ENCODE measurements around the gene PPP2R5C. TPM values are rescaled to one million over a fixed set of nuclear protein-coding genes. Genes with fewer than 3 reads are reported as not detected.

The PPP2R5C gene
- total RNA-seq, 2 experiments from 2014 or later, result 232 to 281 TPM

DNA sequence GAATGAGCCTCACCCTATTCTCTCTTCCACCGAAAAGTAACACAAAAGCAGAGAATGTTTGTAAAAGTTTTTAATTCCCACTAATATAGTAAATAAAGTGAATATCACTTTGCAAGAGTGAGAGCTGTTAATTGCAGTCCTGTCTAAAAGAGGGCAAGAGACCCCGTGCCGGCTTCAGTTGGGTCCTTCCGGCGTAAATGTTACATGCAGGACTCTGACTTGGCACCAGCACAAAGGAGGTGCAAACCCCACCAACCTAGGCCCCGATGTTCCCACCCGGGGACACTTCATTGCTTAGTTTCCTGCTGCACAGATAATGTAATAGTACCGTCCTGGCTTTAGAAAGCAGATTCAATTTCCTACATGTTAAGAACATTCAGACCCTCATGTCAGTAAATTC lies 136.9 kb downstream of the PPP2R5C start:
- intact Hi-C loops (cut with DNase I, micrococcal nuclease), result no loop called here
- Mint-ChIP-seq H3K36me3 (ENCODE audit: low read depth) (peaks cover 56% of the 10 kb centered on the region), H3K4me1 (no peaks in the 10 kb centered on the region), H3K27me3 (no peaks in the 10 kb centered on the region), H3K27ac (no peak overlapping the region), H3K4me3 (no peak overlapping the region), H3K9me3 (ENCODE audit: low read depth) (no peaks in the 10 kb centered on the region)
- POLR2A ChIA-PET, result no interaction called here
- DNase-seq (no peak), ATAC-seq (no peak)
- CTCF ChIA-PET, result interaction anchor here (1.0 kb wide), 1 partner anchor 18 kb away, joined by 3 read pairs; no protein-coding TSS in a partner anchor

DNA sequence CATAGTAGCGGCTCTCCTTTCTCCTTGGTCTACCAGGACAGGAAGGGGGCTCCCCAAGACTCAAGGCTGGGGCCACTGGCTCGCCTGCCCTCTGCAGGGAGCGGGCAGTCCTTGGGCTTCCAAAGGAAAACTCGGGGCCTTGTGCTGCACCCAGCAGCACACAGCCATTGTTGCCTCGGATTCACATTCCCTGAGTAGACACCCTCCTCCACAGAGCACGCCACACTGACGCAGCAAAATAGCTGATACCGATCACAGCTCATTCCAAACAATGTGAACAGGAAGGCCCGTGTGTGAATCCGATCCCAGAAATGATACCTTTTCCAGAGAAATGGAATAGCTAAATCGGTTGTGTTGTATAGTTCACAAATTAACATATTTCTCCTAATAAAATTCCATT lies 137.8 kb downstream of the PPP2R5C start:
- Mint-ChIP-seq H3K4me1 (no peaks in the 10 kb centered on the region), H3K27me3 (no peaks in the 10 kb centered on the region), H3K36me3 (ENCODE audit: low read depth) (peaks cover 54% of the 10 kb centered on the region), H3K4me3 (no peak overlapping the region), H3K27ac (no peak overlapping the region), H3K9me3 (ENCODE audit: low read depth) (no peaks in the 10 kb centered on the region)
- ATAC-seq, result no peak
- ChIA-PET CTCF (interaction anchor here (1.0 to 1.9 kb wide), 2 partner anchors 19 to 129 kb away, joined by 3 to 8 read pairs; no protein-coding TSS in a partner anchor), POLR2A (no interaction called here)
- no peak for DNase-seq
- intact Hi-C loops (cut with DNase I, micrococcal nuclease), result no loop called here

DNA sequence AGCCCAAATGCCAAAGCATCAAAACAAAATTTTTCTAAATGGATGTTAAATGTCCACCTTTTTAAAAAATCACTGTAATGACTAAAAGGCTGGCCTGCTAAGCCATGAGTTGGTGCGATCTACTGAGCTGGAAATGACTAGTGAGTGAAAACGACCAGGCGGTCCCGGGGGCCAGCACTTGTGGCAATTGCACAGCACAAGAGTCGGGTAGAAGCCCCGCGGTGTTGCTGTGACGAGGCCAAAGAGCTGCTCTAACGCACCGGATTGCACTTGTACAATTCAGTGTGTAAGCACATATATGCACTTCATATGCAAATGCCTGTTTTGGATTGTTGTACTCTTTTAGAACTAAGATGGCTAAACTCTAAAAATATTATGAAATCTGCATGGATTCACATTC lies 138.7 kb downstream of the PPP2R5C start:
- no peak for DNase-seq
- no peak overlapping the region for H3K27ac Mint-ChIP-seq
- peaks cover 53% of the 10 kb centered on the region for H3K36me3 Mint-ChIP-seq (ENCODE audit: low read depth)
- no peak for ATAC-seq
- H3K27me3 Mint-ChIP-seq, result no peaks in the 10 kb centered on the region
- CTCF ChIA-PET, result interaction anchor here (1.0 to 1.9 kb wide), 2 partner anchors 33 to 130 kb away, joined by 3 to 8 read pairs; no protein-coding TSS in a partner anchor
- POLR2A ChIA-PET, result no interaction called here
- H3K9me3 Mint-ChIP-seq (ENCODE audit: low read depth), result no peaks in the 10 kb centered on the region
- intact Hi-C loops (cut with DNase I, micrococcal nuclease), result no loop called here
- no peaks in the 10 kb centered on the region for H3K4me1 Mint-ChIP-seq
- no peak overlapping the region for H3K4me3 Mint-ChIP-seq

- ChIA-PET POLR2A (interaction anchor here (0.6 kb wide), 1 partner anchor 9 kb away, joined by 3 read pairs; no protein-coding TSS in a partner anchor), CTCF (interaction anchor here (1.2 kb wide), 1 partner anchor 11 kb away, joined by 5 read pairs; no protein-coding TSS in a partner anchor)
- Mint-ChIP-seq H3K4me3 (no peak overlapping the region), H3K27ac (no peak overlapping the region), H3K36me3 (ENCODE audit: low read depth) (peaks cover 50% of the 10 kb centered on the region), H3K27me3 (no peaks in the 10 kb centered on the region), H3K9me3 (ENCODE audit: low read depth) (no peaks in the 10 kb centered on the region), H3K4me1 (no peaks in the 10 kb centered on the region)
- DNase-seq (no peak), ATAC-seq (no peak)
- intact Hi-C loops (cut with DNase I, micrococcal nuclease), result no loop called here
Measured at GRCh38 chr14:101903111-101903561, 141.6 kb downstream of the PPP2R5C start.

GRCh38 chr14:101905614-101906013 lies 144.1 kb downstream of the PPP2R5C start:
- intact Hi-C loops (cut with DNase I, micrococcal nuclease), result no loop called here
- no peak overlapping the region for H3K27ac Mint-ChIP-seq
- H3K27me3 Mint-ChIP-seq, result no peaks in the 10 kb centered on the region
- no peak for DNase-seq
- H3K4me3 Mint-ChIP-seq, result no peak overlapping the region
- H3K4me1 Mint-ChIP-seq, result no peaks in the 10 kb centered on the region
- no peaks in the 10 kb centered on the region for H3K9me3 Mint-ChIP-seq (ENCODE audit: low read depth)
- peaks cover 58% of the 10 kb centered on the region for H3K36me3 Mint-ChIP-seq (ENCODE audit: low read depth)
- no peak for ATAC-seq
- ChIA-PET POLR2A (no interaction called here), CTCF (no interaction called here)

DNA sequence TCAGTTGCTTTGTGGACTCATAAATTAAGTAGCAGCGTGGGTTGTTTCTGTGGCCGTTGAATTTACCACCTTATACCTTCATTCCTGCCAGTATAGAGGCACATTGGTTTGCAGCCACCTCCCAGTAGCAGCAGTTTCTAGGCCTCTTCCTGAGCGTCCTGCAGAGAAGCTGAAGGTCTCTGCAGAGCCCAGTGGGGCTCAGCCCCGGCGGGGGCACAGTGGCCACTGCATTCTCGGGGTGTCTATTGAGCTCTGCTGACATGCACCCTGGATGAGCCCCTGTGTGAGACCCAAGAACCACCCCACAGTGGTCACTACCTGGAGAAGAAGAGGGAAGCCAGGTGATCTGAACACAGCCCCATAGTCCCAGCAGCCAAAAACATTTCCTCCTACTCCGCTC lies 145.1 kb downstream of the PPP2R5C start:
- no peak overlapping the region for H3K27ac Mint-ChIP-seq
- POLR2A ChIA-PET, result no interaction called here

DNA sequence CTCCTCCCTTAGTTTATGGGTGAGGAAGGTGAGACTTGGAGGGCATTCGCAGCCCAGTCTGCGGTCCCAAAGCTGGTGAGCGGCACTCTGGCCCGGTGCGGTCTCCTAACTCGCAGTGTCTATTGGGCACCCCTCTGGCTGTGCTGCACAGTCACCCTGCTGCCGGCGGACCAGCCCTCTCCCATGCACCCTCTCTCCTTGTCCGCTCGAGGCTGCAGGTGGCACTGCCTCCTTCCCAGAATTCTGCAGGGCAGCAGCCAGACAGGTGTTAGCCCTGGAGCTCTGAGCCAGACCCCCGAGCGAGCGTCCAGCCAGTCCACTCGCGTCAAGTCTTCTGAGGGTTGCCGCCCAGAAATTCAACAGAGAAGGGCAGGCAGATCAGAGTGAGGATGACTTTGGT lies 146.1 kb downstream of the PPP2R5C start:
- Mint-ChIP-seq H3K36me3 (ENCODE audit: low read depth) (peaks cover 48% of the 10 kb centered on the region), H3K4me1 (no peaks in the 10 kb centered on the region), H3K9me3 (ENCODE audit: low read depth) (no peaks in the 10 kb centered on the region), H3K4me3 (no peak overlapping the region), H3K27ac (no peak overlapping the region), H3K27me3 (no peaks in the 10 kb centered on the region)
- no peak for DNase-seq
- POLR2A ChIA-PET, result interaction anchor here (0.6 kb wide), 1 partner anchor 51 kb away, joined by 5 read pairs; no protein-coding TSS in a partner anchor
- CTCF ChIA-PET, result no interaction called here
- ATAC-seq, result no peak
- intact Hi-C loops (cut with DNase I, micrococcal nuclease), result no loop called here

More for the DNA sequence above, 145.1 kb downstream of the PPP2R5C start:
- intact Hi-C loops (cut with DNase I, micrococcal nuclease), result no loop called here
- DNase-seq, result no peak
- Mint-ChIP-seq H3K27me3 (no peaks in the 10 kb centered on the region), H3K9me3 (ENCODE audit: low read depth) (no peaks in the 10 kb centered on the region), H3K4me3 (no peak overlapping the region), H3K36me3 (ENCODE audit: low read depth) (peaks cover 51% of the 10 kb centered on the region), H3K4me1 (no peaks in the 10 kb centered on the region)
- ATAC-seq, result no peak
- CTCF ChIA-PET, result no interaction called here

- Mint-ChIP-seq H3K27me3 (no peaks in the 10 kb centered on the region), H3K4me3 (no peak overlapping the region), H3K36me3 (ENCODE audit: low read depth) (peaks cover 40% of the 10 kb centered on the region), H3K27ac (no peak overlapping the region), H3K4me1 (no peaks in the 10 kb centered on the region), H3K9me3 (ENCODE audit: low read depth) (no peaks in the 10 kb centered on the region)
- ATAC-seq, result no peak
- ChIA-PET POLR2A (no interaction called here), CTCF (no interaction called here)
- DNase-seq, result no peak
- intact Hi-C loops (cut with DNase I, micrococcal nuclease), result no loop called here
Measured at GRCh38 chr14:101908795-101909194, 147.3 kb downstream of the PPP2R5C start.

DNA sequence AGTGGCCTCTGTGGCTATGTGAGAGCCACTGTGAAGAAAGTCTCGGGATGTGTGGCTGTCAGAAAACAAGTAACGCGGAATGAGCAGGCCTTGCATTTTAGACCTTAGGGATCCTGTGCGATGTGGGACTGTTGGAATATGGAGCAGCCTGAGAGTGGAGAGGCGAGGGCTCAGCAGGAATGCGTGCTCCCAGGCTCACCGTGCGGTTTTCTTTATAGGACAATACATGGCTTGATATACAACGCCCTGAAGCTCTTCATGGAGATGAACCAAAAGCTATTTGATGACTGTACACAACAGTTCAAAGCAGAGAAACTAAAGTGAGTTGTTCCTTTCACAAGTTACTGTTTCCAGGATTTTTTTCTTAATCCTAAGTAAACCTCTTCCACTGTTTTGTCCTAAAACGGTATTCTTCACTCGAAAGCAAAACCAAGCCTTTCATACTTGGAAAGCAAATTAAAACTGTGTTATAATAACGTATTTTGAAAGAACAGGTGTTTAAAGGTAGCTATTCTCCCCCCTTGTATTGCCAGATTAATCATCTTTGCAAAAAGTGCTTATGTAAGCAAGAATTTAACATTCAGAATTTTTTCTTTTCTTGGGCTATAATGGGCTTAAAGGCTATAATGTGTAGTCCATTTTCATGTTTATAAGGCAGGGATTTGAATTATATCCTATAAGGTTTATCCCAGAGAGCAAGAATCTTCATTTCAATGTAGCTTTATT lies 148.0 kb downstream of the PPP2R5C start:
- peaks cover 43% of the 10 kb centered on the region for H3K36me3 Mint-ChIP-seq (ENCODE audit: low read depth)
- no peak overlapping the region for H3K4me3 Mint-ChIP-seq
- H3K27ac Mint-ChIP-seq, result no peak overlapping the region
- H3K27me3 Mint-ChIP-seq, result no peaks in the 10 kb centered on the region
- no peak for DNase-seq
- intact Hi-C loops (cut with DNase I, micrococcal nuclease), result no loop called here
- H3K4me1 Mint-ChIP-seq, result no peaks in the 10 kb centered on the region
- CTCF ChIA-PET, result no interaction called here
- no peaks in the 10 kb centered on the region for H3K9me3 Mint-ChIP-seq (ENCODE audit: low read depth)
- POLR2A ChIA-PET, result no interaction called here
- no peak for ATAC-seq

DNA sequence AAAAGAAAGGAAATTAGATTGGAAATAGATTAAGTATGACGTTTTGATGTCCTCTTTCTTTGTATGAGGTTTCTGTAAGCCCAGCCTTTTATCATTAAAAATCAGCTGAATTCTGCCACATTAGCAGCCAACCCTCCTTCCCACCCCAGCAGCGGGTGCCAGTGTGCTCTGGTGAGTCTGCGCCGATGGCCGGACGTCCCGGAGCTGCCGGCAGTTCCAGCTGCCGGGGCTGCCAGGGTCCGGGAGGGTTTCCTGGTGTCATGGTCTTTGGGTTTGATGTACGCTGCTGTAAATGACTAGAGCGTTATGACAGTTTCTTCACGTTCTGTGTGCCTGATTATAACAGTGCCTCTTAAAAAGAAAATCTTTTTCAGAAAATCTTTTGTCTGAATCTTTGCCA lies 151.3 kb downstream of the PPP2R5C start:
- Mint-ChIP-seq H3K27ac (no peak overlapping the region), H3K4me1 (no peaks in the 10 kb centered on the region), H3K9me3 (ENCODE audit: low read depth) (no peaks in the 10 kb centered on the region), H3K4me3 (no peak overlapping the region), H3K27me3 (no peaks in the 10 kb centered on the region), H3K36me3 (ENCODE audit: low read depth) (peaks cover 30% of the 10 kb centered on the region)
- ChIA-PET CTCF (interaction anchor here (1.4 to 1.5 kb wide), 2 partner anchors 9 to 142 kb away, joined by 4 to 5 read pairs; no protein-coding TSS in a partner anchor), POLR2A (no interaction called here)
- intact Hi-C loops (cut with DNase I, micrococcal nuclease), result no loop called here
- DNase-seq, result no peak
- ATAC-seq, result no peak

DNA sequence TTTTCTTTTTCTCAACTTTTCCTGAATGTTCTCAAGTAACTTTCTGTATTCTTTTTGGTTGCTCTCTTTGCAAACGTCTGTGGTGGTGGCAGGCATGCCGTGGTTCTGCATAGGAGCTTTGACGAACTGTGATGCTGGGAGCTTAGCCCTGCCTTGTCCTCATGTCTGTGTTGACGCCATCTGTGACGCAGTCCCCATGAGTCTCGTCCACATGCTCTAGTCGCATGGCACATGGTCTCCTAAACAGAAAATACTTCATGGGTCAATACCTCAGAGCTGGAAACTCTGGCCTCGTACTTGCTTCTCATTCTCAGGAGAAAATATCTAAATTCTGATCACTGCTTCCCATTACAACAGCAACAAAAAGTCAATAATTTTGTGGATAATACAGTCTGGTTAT lies 152.6 kb downstream of the PPP2R5C start:
- Mint-ChIP-seq H3K4me1 (no peaks in the 10 kb centered on the region), H3K4me3 (no peak overlapping the region), H3K9me3 (ENCODE audit: low read depth) (no peaks in the 10 kb centered on the region), H3K27ac (no peak overlapping the region), H3K27me3 (no peaks in the 10 kb centered on the region), H3K36me3 (ENCODE audit: low read depth) (peaks cover 26% of the 10 kb centered on the region)
- no peak for DNase-seq
- ATAC-seq, result no peak
- ChIA-PET CTCF (interaction anchor here (0.9 to 1.5 kb wide), 2 partner anchors 10 to 143 kb away, joined by 3 to 5 read pairs; no protein-coding TSS in a partner anchor), POLR2A (no interaction called here)
- intact Hi-C loops (cut with DNase I, micrococcal nuclease), result no loop called here

Data from activated CD4-positive, alpha-beta T cell treated with anti-CD3 and anti-CD28 coated beads for 36 hours (primary cell).